ENCODE data around the gene RBM14. TPM values are rescaled to one million over a fixed set of nuclear protein-coding genes. Genes with fewer than 3 reads are reported as not detected.

The RBM14 gene
- 18.3 and 25.0 TPM in 2 replicates for total RNA-seq (ENCODE audit: low replicate concordance)

GRCh38 chr11:66616379-66617154, at the start of gene RBM14:
Gene RBM14, plus strand, starts transcription at chr11:66616630. Its CDS starts 91 bp downstream, at chr11:66616721.

GRCh38 chr11:66568124-66568916, 48.1 kb upstream of the RBM14 start, which contains the start of gene CTSF:
Gene CTSF, minus strand, starts transcription at chr11:66568606. Its CDS starts 120 bp downstream, at chr11:66568486.

GRCh38 chr11:66592457-66593302, 23.8 kb upstream of the RBM14 start, which contains the start of the genes CCDC87 and CCS:
Gene CCDC87, minus strand, starts transcription at chr11:66593063. Its CDS starts 48 bp downstream, at chr11:66593015.
Gene CCS, plus strand, starts transcription at chr11:66593185. Its CDS starts 77 bp downstream, at chr11:66593262.

GRCh38 chr11:66638177-66639065, 22.0 kb downstream of the RBM14 start, which contains the start of gene RBM4:
Gene RBM4, plus strand, starts transcription at chr11:66638703. Its CDS starts 1,009 bp downstream, at chr11:66639712.

Other genes starting within 250 kb of the RBM14 start
- gene SLC29A2, start 244.9 kb upstream of the RBM14 start, total RNA-seq (ENCODE audit: low replicate concordance): 0.08 TPM in 1 of 2 replicates, not detected in the other
- not detected in 2 replicates for gene NPAS4, start 195.6 kb upstream of the RBM14 start, total RNA-seq (ENCODE audit: low replicate concordance)
- 20.7 and 38.6 TPM in 2 replicates for gene MRPL11, start 177.8 kb upstream of the RBM14 start, total RNA-seq (ENCODE audit: low replicate concordance)
- 8.8 and 20.0 TPM in 2 replicates for gene PELI3, start 149.7 kb upstream of the RBM14 start, total RNA-seq (ENCODE audit: low replicate concordance)
- 28.5 and 67.1 TPM in 2 replicates for gene DPP3, start 136.2 kb upstream of the RBM14 start, total RNA-seq (ENCODE audit: low replicate concordance)
- gene BBS1, start 106.0 kb upstream of the RBM14 start, total RNA-seq (ENCODE audit: low replicate concordance): 18.4 and 27.6 TPM in 2 replicates
- 6.8 and 9.9 TPM in 2 replicates for gene ZDHHC24, start 70.6 kb upstream of the RBM14 start, total RNA-seq (ENCODE audit: low replicate concordance)
- gene ACTN3, start 69.7 kb upstream of the RBM14 start, total RNA-seq (ENCODE audit: low replicate concordance): under 0.01 and 0.12 TPM in 2 replicates
- 11.3 and 50.3 TPM in 2 replicates for gene CTSF, start 48.0 kb upstream of the RBM14 start, total RNA-seq (ENCODE audit: low replicate concordance)
- gene CCDC87, start 23.6 kb upstream of the RBM14 start, total RNA-seq (ENCODE audit: low replicate concordance): 0.12 and 0.15 TPM in 2 replicates
- 51.4 and 62.0 TPM in 2 replicates for gene CCS, start 23.4 kb upstream of the RBM14 start, total RNA-seq (ENCODE audit: low replicate concordance)
- gene RBM4, start 22.1 kb downstream of the RBM14 start, total RNA-seq (ENCODE audit: low replicate concordance): 127 and 133 TPM in 2 replicates
- gene RBM4B, start 61.3 kb downstream of the RBM14 start, total RNA-seq (ENCODE audit: low replicate concordance): 19.8 and 35.5 TPM in 2 replicates
- gene SPTBN2, start 112.6 kb downstream of the RBM14 start, total RNA-seq (ENCODE audit: low replicate concordance): 0.94 and 9.2 TPM in 2 replicates
- gene RCE1, start 226.8 kb downstream of the RBM14 start, total RNA-seq (ENCODE audit: low replicate concordance): 4.2 and 10.4 TPM in 2 replicates
- gene LRFN4, start 240.4 kb downstream of the RBM14 start, total RNA-seq (ENCODE audit: low replicate concordance): 5.3 and 12.9 TPM in 2 replicates